Muscle layer of colon (tissue), 2 donors: ENCODE measurements around the gene NFKBIZ.
"Not testable (repeated sequence)": the region's sequence is repeated elsewhere in the genome, so short reads cannot be mapped to it uniquely, and the experiment has no call there.

Experiments used
- H3K27ac ChIP-seq: one replicate; pipeline ENCODE4 v1.7.0; 2013; ENCODE audit warnings: low read depth, mild to moderate bottlenecking, low read length, moderate library complexity
- H3K27me3 ChIP-seq, 2 donors: one replicate each; pipeline ENCODE4 v1.7.0; 2013; ENCODE audit warnings: low read length in 2 of 2, mild to moderate bottlenecking in 2 of 2; ENCODE audit not compliant: insufficient read depth in 2 of 2, control insufficient read depth in 1 of 2
- H3K36me3 ChIP-seq: one replicate; pipeline ENCODE4 v1.7.0; 2013; ENCODE audit warnings: mild to moderate bottlenecking, low read length; ENCODE audit not compliant: insufficient read depth
- H3K4me1 ChIP-seq: one replicate; pipeline ENCODE4 v1.7.0; 2013; ENCODE audit warnings: mild to moderate bottlenecking, low read length; ENCODE audit not compliant: insufficient read depth
- H3K4me3 ChIP-seq, 2 donors: one replicate each; pipeline ENCODE4 v1.7.0; 2013; ENCODE audit warnings: low read length in 2 of 2, low read depth in 1 of 2, mild to moderate bottlenecking in 1 of 2, moderate library complexity in 1 of 2
- H3K9ac ChIP-seq: one replicate; pipeline ENCODE4 v1.7.0; 2013; ENCODE audit warnings: low read length
- H3K9me3 ChIP-seq: one replicate; pipeline ENCODE4 v1.7.0; 2013; ENCODE audit warnings: mild to moderate bottlenecking, low read length
- donor health status: abdominal sarcoma.
- donor health status: Adenocarcinoma of cecum.

NFKBIZ gene

DNA sequence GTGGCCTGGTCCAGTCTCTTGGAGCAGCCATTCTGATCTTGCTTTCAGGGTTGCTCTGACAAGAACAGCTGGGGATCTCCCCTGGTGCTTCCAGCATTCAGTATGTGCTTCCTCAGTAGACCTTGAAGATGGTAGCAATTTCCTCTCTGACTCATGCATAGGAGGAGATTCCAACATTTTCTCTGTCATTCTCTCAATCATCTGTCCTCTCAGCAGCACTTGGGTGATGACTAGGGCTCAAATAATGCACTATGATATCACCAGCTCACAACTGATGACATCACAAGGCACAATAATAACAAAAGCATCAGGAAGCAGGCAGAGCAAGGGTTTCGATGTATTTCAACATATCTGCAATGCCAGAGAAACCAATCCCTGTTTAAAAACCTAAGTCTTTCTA is 52.7 kb downstream of the NFKBIZ start:
- Histone ChIP-seq H3K9ac (no peak overlapping the region), H3K27ac (no peak overlapping the region), H3K27me3 (no peaks in the 10 kb centered on the region), H3K9me3 (no peaks in the 10 kb centered on the region), H3K4me1 (peaks cover 6% of the 10 kb centered on the region), H3K36me3 (no peaks in the 10 kb centered on the region), H3K4me3 (no peak overlapping the region)

GRCh38 chr3:101903451-101903871 is 54.1 kb downstream of the NFKBIZ start:
- no peak overlapping the region for H3K9ac ChIP-seq

GRCh38 chr3:101905573-101905972 is 56.3 kb downstream of the NFKBIZ start:
- not testable (repeated sequence) for H3K36me3 ChIP-seq, H3K4me3 ChIP-seq, H3K9me3 ChIP-seq, H3K4me1 ChIP-seq, H3K27ac ChIP-seq, H3K27me3 ChIP-seq, H3K9ac ChIP-seq

More at GRCh38 chr3:101903451-101903871, 54.1 kb downstream of the NFKBIZ start:
- H3K27ac ChIP-seq: no peak overlapping the region
- H3K9me3 ChIP-seq: no peaks in the 10 kb centered on the region
- no peaks in the 10 kb centered on the region for H3K36me3 ChIP-seq
- no peaks in the 10 kb centered on the region for H3K27me3 ChIP-seq
- H3K4me1 ChIP-seq: peaks cover 6% of the 10 kb centered on the region
- no peak overlapping the region for H3K4me3 ChIP-seq
